RWPE1 (cell line): ENCODE measurements around the gene TM4SF4.

Source experiments
- CTCF ChIA-PET: fragments of 350-600 bp; sonication (Branson Sonifier 250); formaldehyde crosslinking; extraction: SDS; loops from one replicate; lab custom pipeline; 2021; lab: Yijun Ruan, JAX
- POLR2A ChIA-PET: fragments of 400-600 bp; formaldehyde crosslinking; extraction: SDS; loops from one replicate; lab custom pipeline; 2020; ENCODE audit warnings: antibody characterized with exemption; ENCODE audit not compliant: low non-redundant PET; lab: Yijun Ruan, JAX
- DNase-seq: peaks from one replicate; pipeline ENCODE4 v3.0.0; 2012; ENCODE audit warnings: low spot score
- H3K27ac ChIP-seq: fragments of 450-650 bp; 2 replicates; pipeline ENCODE4 v1.5.1; 2017
- CTCF ChIP-seq: fragments of 450-650 bp; conservative IDR thresholded peaks from 2 replicates; pipeline ENCODE4 v1.5.1; 2017; ENCODE audit warnings: low read depth, mild to moderate bottlenecking

The TM4SF4 gene

GRCh38 chr3:149474250-149474817, at the start of gene TM4SF4:
Gene TM4SF4, plus strand, starts transcription at chr3:149474697. Its CDS starts 181 bp downstream, at chr3:149474878.
- H3K27ac ChIP-seq: no peak within 1 kb of the TSS
- POLR2A ChIA-PET: no interaction called here
- TF ChIP-seq CTCF: no peak
- DNase-seq: no peak
- CTCF ChIA-PET: interaction anchor here (0.7 to 1.6 kb wide), 4 partner anchors 13 to 124 kb away, joined by 3 to 4 read pairs (median 4); no protein-coding TSS in a partner anchor

GRCh38 chr3:149424918-149425317, 49.6 kb upstream of the TM4SF4 start:
- POLR2A ChIA-PET: no interaction called here
- CTCF ChIA-PET: no interaction called here
- no peak for DNase-seq
- no peak for TF ChIP-seq CTCF
- H3K27ac ChIP-seq: no peak overlapping the region

- no peak for DNase-seq
- ChIA-PET CTCF (no interaction called here), POLR2A (no interaction called here)
- TF ChIP-seq CTCF: no peak
- no peak overlapping the region for H3K27ac ChIP-seq
Measured at GRCh38 chr3:149426325-149426724, 48.2 kb upstream of the TM4SF4 start.

- H3K27ac ChIP-seq: no peak overlapping the region
- ChIA-PET POLR2A (no interaction called here), CTCF (no interaction called here)
- DNase-seq: no peak
- TF ChIP-seq CTCF: no peak
Measured at GRCh38 chr3:149428087-149428486, 46.4 kb upstream of the TM4SF4 start.

GRCh38 chr3:149430216-149430615, 44.3 kb upstream of the TM4SF4 start:
- no peak for DNase-seq
- TF ChIP-seq CTCF: no peak
- ChIA-PET POLR2A (interaction anchor here (0.7 kb wide), 1 partner anchor 391 kb away, joined by 10 read pairs; no protein-coding TSS in a partner anchor), CTCF (interaction anchor here (0.6 kb wide), 1 partner anchor 60 kb away, joined by 8 read pairs; no protein-coding TSS in a partner anchor)
- no peak overlapping the region for H3K27ac ChIP-seq

- ChIA-PET CTCF (no interaction called here), POLR2A (no interaction called here)
- no peak overlapping the region for H3K27ac ChIP-seq
- TF ChIP-seq CTCF: no peak
- no peak for DNase-seq
Measured at GRCh38 chr3:149432149-149432548, 42.3 kb upstream of the TM4SF4 start.
